DMS 273 (cell line): ENCODE data around the gene COA3.
"Not testable (repeated sequence)": the region's sequence is repeated elsewhere in the genome, so short reads cannot be mapped to it uniquely, and the experiment has no call there.

Experiments
- DNase-seq: peaks from one replicate; lab custom pipeline; 2025; ENCODE audit not compliant: unreplicated experiment; lab: John Stamatoyannopoulos, UW

COA3 gene

GRCh38 chr17:42782166-42783061 lies 16.1 kb downstream of the COA3 start:
- DNase-seq, result peak; percentile 37

- DNase-seq, result no peak
Observed at GRCh38 chr17:42781639-42782165, 16.8 kb downstream of the COA3 start.

GRCh38 chr17:42780851-42781638 lies 17.5 kb downstream of the COA3 start:
- no peak for DNase-seq

- peak; percentile 70 for DNase-seq
Observed at GRCh38 chr17:42779936-42780850, 18.3 kb downstream of the COA3 start, which contains the start of gene WNK4. WNK4 (plus strand) TSS chr17:42780610; CDS start chr17:42780699, 89 bp downstream.

GRCh38 chr17:42779304-42779935 lies 19.1 kb downstream of the COA3 start:
- DNase-seq, result peak; percentile 68

GRCh38 chr17:42778570-42778969 lies 19.9 kb downstream of the COA3 start:
- DNase-seq, result no peak

- no peak for DNase-seq
Observed at GRCh38 chr17:42775534-42776098, 22.9 kb downstream of the COA3 start.

GRCh38 chr17:42774066-42774745 lies 24.3 kb downstream of the COA3 start:
- no peak for DNase-seq

GRCh38 chr17:42773290-42774035 lies 25.0 kb downstream of the COA3 start, which contains the start of gene VPS25:
VPS25 (plus strand) TSS chr17:42773449; CDS start chr17:42773476, 27 bp downstream.
- DNase-seq, result peak; percentile 94

- no peak for DNase-seq
Observed at GRCh38 chr17:42772945-42773289, 25.6 kb downstream of the COA3 start.

- not testable (repeated sequence) for DNase-seq
Observed at GRCh38 chr17:42769964-42770363, 28.5 kb downstream of the COA3 start.

- DNase-seq, result not testable (repeated sequence)
Observed at GRCh38 chr17:42768006-42768405, 30.5 kb downstream of the COA3 start.

GRCh38 chr17:42767512-42767911 lies 31.0 kb downstream of the COA3 start:
- no peak for DNase-seq

GRCh38 chr17:42766124-42766523 lies 32.4 kb downstream of the COA3 start:
- no peak for DNase-seq

- DNase-seq, result no peak
Observed at GRCh38 chr17:42761638-42762037, 36.9 kb downstream of the COA3 start.

GRCh38 chr17:42760652-42761581 lies 37.6 kb downstream of the COA3 start, which contains the start of gene RAMP2:
RAMP2 (plus strand) TSS chr17:42761227; CDS start chr17:42761262, 35 bp downstream.
- DNase-seq, result peak; percentile 69

- no peak for DNase-seq
Observed at GRCh38 chr17:42759982-42760651, 38.4 kb downstream of the COA3 start.
